Fibroblast of skin of left biceps (primary cell): Measurements from ENCODE around the gene CCN6.
"Not testable (repeated sequence)": the region's sequence is repeated elsewhere in the genome, so short reads cannot be mapped to it uniquely, and the experiment has no call there.

Experiments used
- DNase-seq, 2 experiments: peaks; one replicate each; pipeline ENCODE4 v3.0.0-alpha.2; 2013; ENCODE audit warnings: low read depth in 2 of 2

The CCN6 gene

GRCh38 chr6:112049996-112050395 lies 3.9 kb upstream of the CCN6 start:
- no peak for DNase-seq

GRCh38 chr6:112050429-112050828 lies 3.5 kb upstream of the CCN6 start:
- DNase-seq: no peak

GRCh38 chr6:112051251-112051740 lies 2.6 kb upstream of the CCN6 start:
- DNase-seq: not testable (repeated sequence)

- peak in 1 of 2 experiments; percentile 4 for DNase-seq
These were observed 769 bp downstream of the CCN6 start for GRCh38 chr6:112054555-112055190.

GRCh38 chr6:112058243-112059032 lies 4.5 kb downstream of the CCN6 start:
- no peak for DNase-seq

GRCh38 chr6:112061605-112062004 lies 7.7 kb downstream of the CCN6 start:
- no peak for DNase-seq

GRCh38 chr6:112062966-112063365 lies 9.1 kb downstream of the CCN6 start:
- no peak for DNase-seq

- DNase-seq: no peak
These were observed 11.6 kb downstream of the CCN6 start for GRCh38 chr6:112065426-112065986.

GRCh38 chr6:112066606-112067005 lies 12.7 kb downstream of the CCN6 start:
- DNase-seq: no peak

- DNase-seq: no peak
These were observed 27.7 kb downstream of the CCN6 start for GRCh38 chr6:112081569-112081968.

GRCh38 chr6:112085286-112086065 lies 31.6 kb downstream of the CCN6 start:
- DNase-seq: no peak

GRCh38 chr6:112086744-112087135 lies 32.8 kb downstream of the CCN6 start:
- peak in 1 of 2 experiments; percentile 34 for DNase-seq

- peak; percentile 90 to 91 for DNase-seq
These were observed 33.4 kb downstream of the CCN6 start, which contains the start of the genes FAM229B and TUBE1 for GRCh38 chr6:112087136-112087911. FAM229B (plus strand) TSS chr6:112087591; CDS start chr6:112099284, 11,693 bp downstream. TUBE1 (minus strand) TSS chr6:112087482; CDS start chr6:112087434, 48 bp downstream.

- no peak for DNase-seq
These were observed 34.0 kb downstream of the CCN6 start for GRCh38 chr6:112087916-112088315.

GRCh38 chr6:112096901-112097300 lies 43.0 kb downstream of the CCN6 start:
- no peak for DNase-seq

- no peak for DNase-seq
These were observed 46.7 kb downstream of the CCN6 start for GRCh38 chr6:112100561-112100960.

GRCh38 chr6:112106026-112106425 lies 52.1 kb downstream of the CCN6 start:
- not testable (repeated sequence) for DNase-seq

- DNase-seq: no peak
These were observed 52.7 kb downstream of the CCN6 start for GRCh38 chr6:112106562-112106961.

- no peak for DNase-seq
These were observed 55.4 kb downstream of the CCN6 start for GRCh38 chr6:112109262-112109661.

GRCh38 chr6:112113431-112113830 lies 59.5 kb downstream of the CCN6 start:
- DNase-seq: no peak

- DNase-seq: no peak
These were observed 60.0 kb downstream of the CCN6 start for GRCh38 chr6:112113918-112114317.
